ENCODE data around the gene RBM17.

- no peak for TF ChIP-seq CTCF (IDR thresholded peaks at IDR 0.05)
- TF ChIP-seq POLR2A (IDR thresholded peaks at IDR 0.05), result no peak
Measured at GRCh38 chr10:6133331-6134098, 44.7 kb downstream of the RBM17 start.

Measured in heart left ventricle (tissue), 13 donors.